Stimulated activated effector memory CD8-positive, alpha-beta T cell treated with anti-CD3 and anti-CD28 coated beads, Interleukin-12 subunit alpha, Interleukin-12 subunit beta, amount 100 ng/mL, for 72 hours (primary cell): ENCODE measurements around the gene PCDH15.

ENCODE experiments used
- ATAC-seq: fragments of 150-1000 bp; cut with Tn5 transposase; 2 replicates; pipeline ENCODE4 v1.10.0; 2021
- DNase-seq, 2 donors: peaks; one replicate each; pipeline ENCODE4 v3.0.0; 2021 to 2022; ENCODE audit warnings: low spot score in 2 of 2
- H3K27ac Mint-ChIP-seq: one replicate; pipeline ENCODE4 v1.8.0; 2022; ENCODE audit warnings: mild to moderate bottlenecking, mixed read lengths
- H3K36me3 Mint-ChIP-seq: one replicate; pipeline ENCODE4 v1.8.0; 2022; ENCODE audit warnings: mild to moderate bottlenecking, mixed read lengths
- H3K4me1 Mint-ChIP-seq: one replicate; pipeline ENCODE4 v1.8.0; 2022; ENCODE audit warnings: mixed read lengths
- H3K4me3 Mint-ChIP-seq: one replicate; pipeline ENCODE4 v1.8.0; 2022; ENCODE audit warnings: mild to moderate bottlenecking, mixed read lengths
- H3K9me3 Mint-ChIP-seq: one replicate; pipeline ENCODE4 v1.8.0; 2022; ENCODE audit warnings: mixed read lengths

PCDH15 gene

GRCh38 chr10:53833908-53834307, 967.1 kb downstream of the PCDH15 start:
- Mint-ChIP-seq H3K36me3 (no peaks in the 10 kb centered on the region), H3K9me3 (peaks cover 8% of the 10 kb centered on the region), H3K4me1 (no peaks in the 10 kb centered on the region), H3K27ac (no peak overlapping the region), H3K4me3 (no peak overlapping the region)
- DNase-seq = no peak
- ATAC-seq = no peak

- H3K27ac Mint-ChIP-seq = no peak overlapping the region
- no peak for ATAC-seq
- H3K36me3 Mint-ChIP-seq = no peaks in the 10 kb centered on the region
- no peaks in the 10 kb centered on the region for H3K4me1 Mint-ChIP-seq
- DNase-seq = no peak
- no peak overlapping the region for H3K4me3 Mint-ChIP-seq
- H3K9me3 Mint-ChIP-seq = peaks cover 9% of the 10 kb centered on the region
These were observed 973.8 kb downstream of the PCDH15 start for GRCh38 chr10:53827261-53827660.

- ATAC-seq (no peak), DNase-seq (no peak)
- H3K9me3 Mint-ChIP-seq = peaks cover 18% of the 10 kb centered on the region
- H3K36me3 Mint-ChIP-seq = no peaks in the 10 kb centered on the region
- H3K4me1 Mint-ChIP-seq = no peaks in the 10 kb centered on the region
- no peak overlapping the region for H3K4me3 Mint-ChIP-seq
- no peak overlapping the region for H3K27ac Mint-ChIP-seq
These were observed 992.2 kb downstream of the PCDH15 start for GRCh38 chr10:53808677-53809372.

- peaks cover 16% of the 10 kb centered on the region for H3K9me3 Mint-ChIP-seq
- DNase-seq (no peak), ATAC-seq (no peak)
- H3K36me3 Mint-ChIP-seq = no peaks in the 10 kb centered on the region
- no peaks in the 10 kb centered on the region for H3K4me1 Mint-ChIP-seq
- no peak overlapping the region for H3K27ac Mint-ChIP-seq
- no peak overlapping the region for H3K4me3 Mint-ChIP-seq
These were observed 1014.7 kb downstream of the PCDH15 start for GRCh38 chr10:53786236-53786900.

GRCh38 chr10:53771701-53772100, 1029.3 kb downstream of the PCDH15 start:
- H3K4me1 Mint-ChIP-seq = no peaks in the 10 kb centered on the region
- no peak overlapping the region for H3K27ac Mint-ChIP-seq
- no peak for DNase-seq
- no peak overlapping the region for H3K4me3 Mint-ChIP-seq
- no peaks in the 10 kb centered on the region for H3K36me3 Mint-ChIP-seq
- ATAC-seq = no peak
- peaks cover 23% of the 10 kb centered on the region for H3K9me3 Mint-ChIP-seq

- DNase-seq (no peak), ATAC-seq (no peak)
- no peak overlapping the region for H3K4me3 Mint-ChIP-seq
- no peaks in the 10 kb centered on the region for H3K4me1 Mint-ChIP-seq
- peaks cover 23% of the 10 kb centered on the region for H3K9me3 Mint-ChIP-seq
- no peaks in the 10 kb centered on the region for H3K36me3 Mint-ChIP-seq
- H3K27ac Mint-ChIP-seq = no peak overlapping the region
These were observed 1030.1 kb downstream of the PCDH15 start for GRCh38 chr10:53770903-53771302.

GRCh38 chr10:53765311-53765710, 1035.7 kb downstream of the PCDH15 start:
- H3K4me3 Mint-ChIP-seq = no peak overlapping the region
- no peak overlapping the region for H3K27ac Mint-ChIP-seq
- ATAC-seq (no peak), DNase-seq (no peak)
- H3K9me3 Mint-ChIP-seq = peaks cover 19% of the 10 kb centered on the region
- H3K36me3 Mint-ChIP-seq = no peaks in the 10 kb centered on the region
- no peaks in the 10 kb centered on the region for H3K4me1 Mint-ChIP-seq

GRCh38 chr10:53754596-53755250, 1046.3 kb downstream of the PCDH15 start:
- Mint-ChIP-seq H3K4me1 (no peaks in the 10 kb centered on the region), H3K4me3 (no peak overlapping the region), H3K36me3 (no peaks in the 10 kb centered on the region), H3K27ac (no peak overlapping the region), H3K9me3 (peaks cover 8% of the 10 kb centered on the region)
- ATAC-seq = no peak
- no peak for DNase-seq
